ENCODE data around the gene NUP93. TPM values are rescaled to one million over a fixed set of nuclear protein-coding genes. Genes with fewer than 3 reads are reported as not detected.

The NUP93 gene
- total and polyA plus RNA-seq, 2 of the 8 experiments (the other 6 are each of a cell fraction or from before 2014, with no cell fraction given), result 147 to 201 TPM

DNA sequence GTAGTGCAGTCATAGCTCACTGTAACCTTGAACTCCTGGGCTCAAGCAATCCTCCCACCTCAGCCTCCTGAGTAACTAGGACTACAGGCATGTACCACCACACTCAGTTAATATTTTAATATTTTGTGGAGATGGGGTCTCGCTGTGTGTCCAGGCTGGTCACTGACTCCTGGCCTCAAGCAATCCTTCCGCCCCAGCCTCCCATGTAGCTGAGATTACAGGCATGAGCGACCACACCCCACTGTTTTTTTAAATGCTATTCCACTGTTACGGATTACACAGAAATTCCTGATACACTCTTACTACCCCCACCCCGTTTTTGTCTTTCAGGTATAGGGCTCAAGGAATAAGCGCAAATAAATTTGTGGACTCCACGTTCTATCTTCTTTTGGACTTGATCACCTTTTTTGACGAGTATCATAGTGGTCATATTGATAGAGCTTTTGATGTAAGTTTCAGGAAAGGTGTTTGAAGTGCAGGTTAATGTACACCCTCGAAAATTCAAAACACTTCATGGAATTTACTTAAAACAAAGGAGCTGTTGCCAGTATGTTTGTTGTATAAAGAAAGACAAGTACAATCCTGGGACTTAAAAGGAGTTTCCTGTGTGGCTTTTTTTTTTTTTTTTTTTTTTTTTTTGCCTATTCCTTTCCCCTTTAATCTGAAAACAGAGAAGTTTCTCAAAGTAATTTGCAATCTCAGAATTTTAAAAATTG is 108.9 kb downstream of the NUP93 start (continued):
- TF ChIP-seq, protein P1, sequence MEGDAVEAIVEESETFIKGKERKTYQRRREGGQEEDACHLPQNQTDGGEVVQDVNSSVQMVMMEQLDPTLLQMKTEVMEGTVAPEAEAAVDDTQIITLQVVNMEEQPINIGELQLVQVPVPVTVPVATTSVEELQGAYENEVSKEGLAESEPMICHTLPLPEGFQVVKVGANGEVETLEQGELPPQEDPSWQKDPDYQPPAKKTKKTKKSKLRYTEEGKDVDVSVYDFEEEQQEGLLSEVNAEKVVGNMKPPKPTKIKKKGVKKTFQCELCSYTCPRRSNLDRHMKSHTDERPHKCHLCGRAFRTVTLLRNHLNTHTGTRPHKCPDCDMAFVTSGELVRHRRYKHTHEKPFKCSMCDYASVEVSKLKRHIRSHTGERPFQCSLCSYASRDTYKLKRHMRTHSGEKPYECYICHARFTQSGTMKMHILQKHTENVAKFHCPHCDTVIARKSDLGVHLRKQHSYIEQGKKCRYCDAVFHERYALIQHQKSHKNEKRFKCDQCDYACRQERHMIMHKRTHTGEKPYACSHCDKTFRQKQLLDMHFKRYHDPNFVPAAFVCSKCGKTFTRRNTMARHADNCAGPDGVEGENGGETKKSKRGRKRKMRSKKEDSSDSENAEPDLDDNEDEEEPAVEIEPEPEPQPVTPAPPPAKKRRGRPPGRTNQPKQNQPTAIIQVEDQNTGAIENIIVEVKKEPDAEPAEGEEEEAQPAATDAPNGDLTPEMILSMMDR (IDR thresholded peaks at IDR 0.05; ENCODE audit: control extremely low read depth in 1 of 3, insufficient read depth in 1 of 3, low read depth in 1 of 3, low read length in 3 of 3), result no peak
- TF ChIP-seq, protein P2, sequence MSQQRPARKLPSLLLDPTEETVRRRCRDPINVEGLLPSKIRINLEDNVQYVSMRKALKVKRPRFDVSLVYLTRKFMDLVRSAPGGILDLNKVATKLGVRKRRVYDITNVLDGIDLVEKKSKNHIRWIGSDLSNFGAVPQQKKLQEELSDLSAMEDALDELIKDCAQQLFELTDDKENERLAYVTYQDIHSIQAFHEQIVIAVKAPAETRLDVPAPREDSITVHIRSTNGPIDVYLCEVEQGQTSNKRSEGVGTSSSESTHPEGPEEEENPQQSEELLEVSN (IDR thresholded peaks at IDR 0.05), result no peak
- TF ChIP-seq POLR2AphosphoS5 (IDR thresholded peaks at IDR 0.05; ENCODE audit: low read depth, low read length), result no peak
- no peak for TF ChIP-seq SIX5 (IDR thresholded peaks at IDR 0.05; ENCODE audit: low read depth, low read length)
- TF ChIP-seq ASH2L (IDR thresholded peaks at IDR 0.05; ENCODE audit: low read length), result no peak

Measured in H1 (cell line).